GM10266 (cell line): ENCODE data around the gene EIF3I.

Experiments used
- DNase-seq: peaks from one replicate; pipeline ENCODE4 v3.0.0; 2012; ENCODE audit errors: extremely low spot score
- CTCF ChIP-seq: IDR thresholded peaks from 2 replicates; pipeline ENCODE4 v1.5.1; 2012; ENCODE audit warnings: mild to moderate bottlenecking, low read depth; ENCODE audit not compliant: control insufficient read depth, insufficient read depth; ENCODE audit errors: missing control alignments

Gene EIF3I

GRCh38 chr1:32269744-32270143 lies 47.5 kb downstream of the EIF3I start:
- TF ChIP-seq CTCF, result no peak
- no peak for DNase-seq

GRCh38 chr1:32272557-32273390 lies 50.6 kb downstream of the EIF3I start:
- DNase-seq, result no peak
- no peak for TF ChIP-seq CTCF

- DNase-seq, result no peak
- no peak for TF ChIP-seq CTCF
Observed at GRCh38 chr1:32273391-32274208, 51.4 kb downstream of the EIF3I start.

GRCh38 chr1:32274646-32275340 lies 52.6 kb downstream of the EIF3I start:
- no peak for DNase-seq
- no peak for TF ChIP-seq CTCF

- no peak for TF ChIP-seq CTCF
- DNase-seq, result no peak
Observed at GRCh38 chr1:32275424-32275823, 53.2 kb downstream of the EIF3I start.

- no peak for TF ChIP-seq CTCF
- DNase-seq, result no peak
Observed at GRCh38 chr1:32276032-32276782, 54.0 kb downstream of the EIF3I start.
